ENCODE results near the gene FBXL16. TPM values are rescaled to one million over a fixed set of nuclear protein-coding genes. Genes with fewer than 3 reads are reported as not detected.

The FBXL16 gene
- total RNA-seq, 1 donor from 2014 or later, result 12.0 TPM

GRCh38 chr16:711548-712320, 6.1 kb upstream of the FBXL16 start:
- intact Hi-C loops (cut with micrococcal nuclease), result loop anchor here (1.0 kb wide), 1 partner anchor 74 kb away; no protein-coding TSS in a partner anchor

GRCh38 chr16:711084-711483, 5.5 kb upstream of the FBXL16 start:
- intact Hi-C loops (cut with micrococcal nuclease), result loop anchor here (1.0 kb wide), 1 partner anchor 74 kb away; no protein-coding TSS in a partner anchor

- intact Hi-C loops (cut with micrococcal nuclease), result loop anchor here (1.0 kb wide), 1 partner anchor 75 kb away; no protein-coding TSS in a partner anchor
Measured at GRCh38 chr16:710500-711075, 5.0 kb upstream of the FBXL16 start.

GRCh38 chr16:709566-710499, 4.2 kb upstream of the FBXL16 start:
- intact Hi-C loops (cut with micrococcal nuclease), result no loop called here

- intact Hi-C loops (cut with micrococcal nuclease), result no loop called here
Measured at GRCh38 chr16:708959-709358, 3.4 kb upstream of the FBXL16 start.

- intact Hi-C loops (cut with micrococcal nuclease), result no loop called here
Measured at GRCh38 chr16:708019-708418, 2.4 kb upstream of the FBXL16 start.

DNA sequence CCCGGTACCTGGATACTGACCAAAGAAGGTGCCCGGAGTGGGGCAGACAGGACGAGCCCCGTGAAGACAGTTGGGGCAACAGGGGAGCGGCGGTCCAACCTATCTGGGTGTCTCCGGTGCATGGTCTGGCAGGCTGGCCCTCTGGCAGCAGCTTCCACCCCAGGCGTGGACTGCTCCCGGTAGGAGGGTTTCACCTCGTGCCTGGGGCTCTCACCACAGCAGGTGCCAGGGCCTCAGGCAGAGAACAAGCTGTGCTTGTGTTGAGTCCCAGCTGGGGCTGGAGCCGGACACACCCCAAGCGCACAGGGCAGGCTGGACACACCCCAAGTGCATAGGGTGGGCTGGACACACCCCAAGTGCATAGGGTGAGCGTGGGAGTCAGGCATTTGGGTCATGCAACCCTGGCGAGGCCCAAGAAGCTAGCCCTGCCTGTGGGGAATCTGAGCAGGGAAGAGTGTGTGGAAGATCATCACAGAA, 1.5 kb upstream of the FBXL16 start:
- intact Hi-C loops (cut with micrococcal nuclease), result no loop called here

DNA sequence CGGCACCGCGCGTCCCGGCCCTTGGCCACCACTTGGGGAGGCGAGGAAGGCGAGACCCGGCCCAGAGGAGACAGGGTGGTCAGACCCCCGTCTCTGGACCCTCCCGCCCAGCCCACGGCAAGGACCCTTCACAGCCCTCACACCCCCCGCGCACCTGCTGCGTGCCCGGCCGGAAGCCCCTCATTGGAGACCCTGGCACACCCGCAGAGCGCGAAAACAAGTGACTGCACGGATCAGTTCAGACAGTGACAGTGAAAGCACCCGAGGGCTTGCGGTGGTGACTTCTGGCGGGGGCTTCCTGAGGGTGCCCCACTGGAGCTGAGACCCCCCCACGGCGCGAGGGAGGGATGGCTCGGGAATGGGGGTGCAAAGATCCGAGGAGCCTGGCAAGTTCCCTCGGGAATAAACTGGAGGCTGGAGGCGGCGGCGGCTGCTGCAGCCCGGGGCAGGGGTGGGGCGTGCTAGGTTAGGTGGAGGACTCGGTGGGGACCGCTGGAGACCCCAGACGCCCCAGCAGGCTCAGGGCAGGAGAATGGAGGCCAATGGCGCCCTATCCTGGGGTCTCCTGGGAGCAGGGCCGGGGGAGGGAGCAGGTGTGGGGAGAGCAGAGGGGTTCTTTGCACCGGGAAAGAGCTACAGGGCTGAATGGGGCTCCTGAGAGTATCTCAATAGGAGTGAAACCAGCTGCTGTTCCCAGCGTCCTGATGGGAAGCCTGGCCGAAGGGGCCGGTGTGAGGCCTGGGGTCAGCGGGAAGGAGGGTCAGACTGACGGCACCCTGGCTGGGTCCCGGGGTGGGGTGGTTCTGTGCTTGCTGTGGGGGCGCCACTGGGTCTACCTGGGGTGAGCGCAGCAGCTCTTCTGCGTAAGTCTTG, 824 bp upstream of the FBXL16 start:
- intact Hi-C loops (cut with micrococcal nuclease), result no loop called here

GRCh38 chr16:704552-705380, 835 bp downstream of the FBXL16 start:
- intact Hi-C loops (cut with micrococcal nuclease), result no loop called here

DNA sequence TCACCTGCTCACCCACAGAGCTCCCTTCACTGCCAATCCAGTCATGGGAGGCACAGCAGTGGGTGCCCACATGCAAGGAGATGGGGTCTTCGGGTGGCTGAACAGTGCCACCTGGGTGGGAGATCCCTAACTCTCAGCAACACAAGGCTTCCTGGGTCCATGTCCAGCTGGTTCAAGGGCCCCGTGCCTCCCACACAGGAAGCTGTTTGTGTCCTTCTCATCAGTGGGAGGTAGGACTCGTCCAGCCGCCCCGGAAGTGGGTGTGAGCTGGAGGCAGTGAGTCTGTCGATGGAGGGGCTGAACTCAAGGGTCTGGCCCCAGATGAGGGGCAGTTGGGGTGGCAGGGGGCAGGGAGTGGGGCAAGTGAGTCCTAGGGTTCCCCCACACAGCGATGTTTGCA, 1.6 kb downstream of the FBXL16 start:
- intact Hi-C loops (cut with micrococcal nuclease), result no loop called here

DNA sequence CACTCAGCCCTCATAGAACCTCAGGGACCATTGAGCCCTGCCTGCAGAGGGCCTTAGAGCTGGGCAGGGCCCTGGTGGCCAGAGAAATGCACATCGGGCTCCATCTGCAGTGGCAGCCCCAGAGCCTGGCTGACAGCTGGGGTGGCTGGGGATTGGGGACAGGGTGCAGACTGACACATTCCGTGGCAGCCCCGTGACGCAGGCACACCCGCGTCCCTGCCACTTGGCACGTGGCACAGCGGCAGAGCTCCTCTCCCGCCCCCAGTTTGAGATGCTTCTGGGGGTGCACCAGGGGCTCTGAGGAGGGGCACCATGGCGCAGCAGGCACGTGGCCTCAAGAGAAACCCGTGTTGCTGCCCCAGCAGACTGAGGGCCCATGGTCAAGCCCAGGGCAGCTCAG, 2.2 kb downstream of the FBXL16 start:
- intact Hi-C loops (cut with micrococcal nuclease), result no loop called here

DNA sequence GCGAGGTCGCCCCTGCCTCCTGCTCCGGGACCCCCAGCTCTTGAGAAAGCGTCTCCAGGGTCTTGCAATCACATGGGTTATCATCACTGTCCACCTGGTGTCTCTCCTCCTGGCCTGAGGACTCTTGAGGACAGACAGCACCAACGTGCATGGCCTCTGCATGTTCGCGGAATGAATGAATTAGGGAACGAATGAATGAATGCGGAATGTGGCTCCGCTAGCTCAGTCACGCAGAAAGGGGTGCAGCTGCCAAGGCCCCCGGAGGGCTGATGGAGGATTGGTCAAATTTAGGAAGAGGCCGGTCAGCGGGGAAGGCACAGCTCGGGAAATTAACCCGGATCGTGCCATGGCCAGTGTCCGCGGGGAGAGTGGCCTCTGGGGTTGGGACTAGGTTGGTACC, 3.3 kb downstream of the FBXL16 start:
- intact Hi-C loops (cut with micrococcal nuclease), result no loop called here

GRCh38 chr16:700684-701584, 4.7 kb downstream of the FBXL16 start:
- intact Hi-C loops (cut with micrococcal nuclease), result no loop called here

- intact Hi-C loops (cut with micrococcal nuclease), result no loop called here
Measured at GRCh38 chr16:698911-699671, 6.5 kb downstream of the FBXL16 start.

DNA sequence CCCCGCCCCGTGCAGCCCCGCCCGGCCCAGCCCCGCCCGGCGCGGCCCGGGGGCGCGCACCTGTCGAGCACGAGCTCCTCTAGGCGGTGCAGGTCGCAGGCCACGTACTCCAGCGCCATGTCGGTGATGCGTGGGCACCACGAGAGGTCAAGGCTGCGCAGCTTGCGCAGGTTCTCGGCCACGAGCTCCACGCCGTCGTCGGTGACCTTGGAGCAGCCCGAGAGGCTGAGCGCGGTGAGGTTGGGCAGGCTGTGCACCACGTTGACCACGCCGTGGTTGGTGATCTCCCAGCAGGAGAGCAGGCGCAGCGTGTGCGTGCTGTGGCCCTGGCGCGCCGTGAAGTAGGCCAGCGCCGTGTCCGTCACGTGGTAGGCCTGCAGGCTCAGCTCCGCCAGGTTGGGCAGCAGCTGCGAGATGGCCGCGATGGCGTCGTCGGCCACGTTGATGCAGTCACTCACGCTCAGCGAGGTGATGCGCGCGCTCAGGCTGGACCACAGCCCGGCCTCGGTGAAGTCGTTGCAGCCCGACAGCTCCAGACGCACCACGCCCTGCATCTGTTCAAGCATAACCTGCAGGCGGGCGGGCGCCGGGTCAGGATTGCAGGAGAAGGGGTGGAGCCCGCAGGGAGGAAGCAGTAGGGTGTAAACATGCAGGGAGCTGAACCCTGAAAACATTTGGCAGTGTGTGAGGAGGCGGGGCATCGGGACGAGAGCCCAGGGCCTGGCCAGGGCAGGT, 10.1 kb downstream of the FBXL16 start:
- intact Hi-C loops (cut with micrococcal nuclease), result no loop called here

DNA sequence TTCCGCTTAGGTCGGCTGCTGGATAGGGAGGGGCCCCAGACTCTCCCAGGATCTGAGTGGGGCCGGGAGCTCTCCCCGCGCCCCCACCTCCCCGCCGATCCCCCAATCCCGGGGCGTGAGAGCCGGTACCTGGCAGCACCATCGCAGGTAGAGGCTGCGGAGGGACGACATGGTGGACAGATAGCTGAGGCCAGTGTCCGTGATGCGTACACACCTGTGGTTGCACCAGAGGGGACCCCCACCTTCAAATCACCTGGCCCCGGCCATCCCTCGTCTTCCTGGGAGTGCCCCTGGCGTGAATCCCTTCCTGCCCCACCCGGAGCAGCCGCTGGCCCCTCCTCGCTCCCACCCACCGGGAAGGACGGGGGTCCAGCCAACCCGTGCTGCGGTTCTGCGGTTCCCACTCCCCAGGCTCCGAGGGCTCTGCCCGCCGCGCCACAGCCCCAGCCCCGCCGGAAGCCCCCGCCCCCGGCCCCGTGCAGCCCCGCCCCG, 10.7 kb downstream of the FBXL16 start:
- intact Hi-C loops (cut with micrococcal nuclease), result no loop called here

GRCh38 chr16:694187-694862, 11.3 kb downstream of the FBXL16 start:
- intact Hi-C loops (cut with micrococcal nuclease), result no loop called here

All from T-helper 2 cell treated with Interferon-gamma antibody and Interleukin-4, amounts not matched to agents 100 ng/mL and 5 ng/mL, for 36 hours (primary cell).